DND-41 (cell line): ENCODE measurements around the gene NME7.

Source experiments
- CTCF ChIP-seq: IDR thresholded peaks from 2 replicates; pipeline ENCODE4 v1.5.1; 2012; ENCODE audit warnings: borderline replicate concordance, low read length, moderate library complexity, mild to moderate bottlenecking; ENCODE audit not compliant: poor library complexity, severe bottlenecking; ENCODE audit errors: extremely low read depth
- EZH2 ChIP-seq: IDR thresholded peaks from 3 replicates; pipeline ENCODE4 v1.6.1; 2012; ENCODE audit warnings: borderline replicate concordance, low read depth, mild to moderate bottlenecking, moderate library complexity, low read length, inconsistent platforms; ENCODE audit not compliant: severe bottlenecking

DNA sequence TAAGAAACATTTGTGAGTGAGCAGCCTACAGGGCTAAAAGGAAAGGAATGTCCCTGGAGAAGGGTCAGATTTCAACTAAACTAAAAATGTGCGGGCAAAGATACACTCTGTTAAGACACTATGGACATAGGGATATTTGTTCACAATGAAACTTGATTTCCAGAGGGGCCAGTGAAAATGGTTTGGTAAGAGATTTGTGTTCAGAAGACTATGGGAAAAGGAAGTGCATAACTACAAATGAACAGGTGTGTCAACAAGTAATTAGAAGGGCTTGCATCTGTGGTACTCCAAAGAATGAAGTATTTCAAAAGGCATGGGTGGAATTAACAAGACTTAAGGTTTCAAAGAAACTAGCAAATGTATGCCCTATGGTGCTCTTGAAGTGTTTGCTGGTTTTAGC is 60.4 kb downstream of the NME7 start:
- TF ChIP-seq CTCF: no peak
- no peak for TF ChIP-seq EZH2
